ENCODE measurements around the gene CADPS.

CADPS gene

DNA sequence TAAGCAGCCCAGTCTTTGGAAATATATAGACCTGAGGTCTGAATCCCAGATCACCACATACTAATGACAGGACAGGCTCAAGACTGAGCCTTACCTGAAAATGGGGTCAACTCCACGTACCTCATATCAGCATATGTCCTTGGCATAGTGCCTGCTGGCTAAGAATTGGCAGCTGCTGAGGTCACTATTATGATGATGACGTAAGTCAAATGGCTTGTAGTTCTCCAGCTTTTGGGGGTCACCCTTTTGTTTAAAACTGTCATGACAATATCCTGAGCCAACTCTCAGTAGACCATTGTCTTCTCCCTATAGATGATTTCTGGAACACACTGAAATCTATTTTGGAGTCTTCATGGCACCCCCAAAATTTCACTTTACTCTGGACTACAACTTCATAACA is 16.8 kb upstream of the CADPS start:
- Histone ChIP-seq H3K36me3 (ENCODE audit: control insufficient read depth, insufficient read depth, low read length) (no peaks in the 10 kb centered on the region), H3K9ac (ENCODE audit: low read length) (no peak overlapping the region), H3K27me3 (ENCODE audit: control insufficient read depth, insufficient read depth, low read length) (no peaks in the 10 kb centered on the region), H3K4me1 (ENCODE audit: control insufficient read depth, insufficient read depth, low read length) (no peaks in the 10 kb centered on the region), H3K9me3 (ENCODE audit: control insufficient read depth, low read length) (no peaks in the 10 kb centered on the region), H3K4me3 (ENCODE audit: low read length) (no peak overlapping the region)

GRCh38 chr3:62888778-62889177 is 13.6 kb upstream of the CADPS start:
- Histone ChIP-seq H3K27me3 (ENCODE audit: control insufficient read depth, insufficient read depth, low read length) (no peaks in the 10 kb centered on the region), H3K4me1 (ENCODE audit: control insufficient read depth, insufficient read depth, low read length) (no peaks in the 10 kb centered on the region), H3K4me3 (ENCODE audit: low read length) (no peak overlapping the region), H3K36me3 (ENCODE audit: control insufficient read depth, insufficient read depth, low read length) (no peaks in the 10 kb centered on the region), H3K9me3 (ENCODE audit: control insufficient read depth, low read length) (no peaks in the 10 kb centered on the region), H3K9ac (ENCODE audit: low read length) (no peak overlapping the region)

- no peak overlapping the region for H3K9ac ChIP-seq (ENCODE audit: low read length)
- no peaks in the 10 kb centered on the region for H3K9me3 ChIP-seq (ENCODE audit: control insufficient read depth, low read length)
- H3K4me3 ChIP-seq (ENCODE audit: low read length): no peak overlapping the region
- H3K27me3 ChIP-seq (ENCODE audit: control insufficient read depth, insufficient read depth, low read length): no peaks in the 10 kb centered on the region
- H3K36me3 ChIP-seq (ENCODE audit: control insufficient read depth, insufficient read depth, low read length): no peaks in the 10 kb centered on the region
- H3K4me1 ChIP-seq (ENCODE audit: control insufficient read depth, insufficient read depth, low read length): no peaks in the 10 kb centered on the region
These were observed 13.0 kb upstream of the CADPS start for GRCh38 chr3:62888180-62888579.

DNA sequence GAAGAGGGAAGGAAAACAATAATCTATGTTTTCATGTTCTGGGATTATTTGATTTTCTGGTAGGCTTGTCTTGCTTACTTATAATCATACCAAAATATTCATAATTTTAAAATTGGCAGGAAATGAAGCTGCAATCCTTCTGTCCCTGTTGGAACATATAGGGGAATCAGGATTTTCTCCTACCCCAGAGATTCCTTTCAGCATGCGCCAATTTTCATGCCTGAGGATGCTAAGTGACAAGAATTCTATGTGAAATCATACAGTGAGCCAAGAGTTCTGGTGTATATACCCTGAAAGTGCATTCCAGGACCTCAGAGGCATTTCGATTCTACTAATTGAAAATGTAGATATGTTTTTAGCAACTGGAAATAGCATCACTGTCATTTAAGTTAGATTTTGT is 9.9 kb upstream of the CADPS start:
- Histone ChIP-seq H3K9ac (ENCODE audit: low read length) (no peak overlapping the region), H3K27me3 (ENCODE audit: control insufficient read depth, insufficient read depth, low read length) (no peaks in the 10 kb centered on the region), H3K36me3 (ENCODE audit: control insufficient read depth, insufficient read depth, low read length) (no peaks in the 10 kb centered on the region), H3K9me3 (ENCODE audit: control insufficient read depth, low read length) (no peaks in the 10 kb centered on the region), H3K4me3 (ENCODE audit: low read length) (no peak overlapping the region), H3K4me1 (ENCODE audit: control insufficient read depth, insufficient read depth, low read length) (no peaks in the 10 kb centered on the region)

- Histone ChIP-seq H3K27me3 (ENCODE audit: control insufficient read depth, insufficient read depth, low read length) (no peaks in the 10 kb centered on the region), H3K4me1 (ENCODE audit: control insufficient read depth, insufficient read depth, low read length) (no peaks in the 10 kb centered on the region), H3K9ac (ENCODE audit: low read length) (no peak overlapping the region), H3K36me3 (ENCODE audit: control insufficient read depth, insufficient read depth, low read length) (no peaks in the 10 kb centered on the region), H3K4me3 (ENCODE audit: low read length) (no peak overlapping the region), H3K9me3 (ENCODE audit: control insufficient read depth, low read length) (no peaks in the 10 kb centered on the region)
These were observed 9.1 kb upstream of the CADPS start for GRCh38 chr3:62884096-62884870.

- Histone ChIP-seq H3K36me3 (ENCODE audit: control insufficient read depth, insufficient read depth, low read length) (no peaks in the 10 kb centered on the region), H3K4me1 (ENCODE audit: control insufficient read depth, insufficient read depth, low read length) (no peaks in the 10 kb centered on the region), H3K9ac (ENCODE audit: low read length) (no peak overlapping the region)
These were observed 7.5 kb upstream of the CADPS start for GRCh38 chr3:62882676-62883200.

DNA sequence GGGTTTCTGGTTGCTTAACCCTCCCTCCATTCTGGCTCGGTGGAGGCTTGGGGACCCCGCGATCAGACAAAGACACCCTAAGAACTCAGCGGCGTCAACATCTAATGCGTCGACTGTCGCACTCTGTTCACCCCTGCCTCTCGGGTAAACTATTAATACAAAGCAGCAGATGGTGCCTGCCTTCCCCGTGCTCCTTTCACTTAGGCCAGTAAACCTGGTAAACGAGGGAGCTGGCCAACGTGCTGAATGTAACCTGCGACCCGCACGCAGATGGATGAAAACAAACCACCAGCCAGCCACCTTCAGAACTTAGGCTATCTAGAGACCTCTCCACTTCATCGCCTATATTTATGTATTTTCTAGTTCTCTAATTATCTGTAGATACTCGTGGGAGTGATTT is 848 bp upstream of the CADPS start:
- Histone ChIP-seq H3K4me3 (ENCODE audit: low read length) (no peak overlapping the region), H3K4me1 (ENCODE audit: control insufficient read depth, insufficient read depth, low read length) (peaks cover 5% of the 10 kb centered on the region), H3K9me3 (ENCODE audit: control insufficient read depth, low read length) (no peaks in the 10 kb centered on the region), H3K27me3 (ENCODE audit: control insufficient read depth, insufficient read depth, low read length) (peaks cover 25% of the 10 kb centered on the region), H3K9ac (ENCODE audit: low read length) (no peak overlapping the region), H3K36me3 (ENCODE audit: control insufficient read depth, insufficient read depth, low read length) (no peaks in the 10 kb centered on the region)

More at GRCh38 chr3:62882676-62883200, 7.5 kb upstream of the CADPS start:
- no peak overlapping the region for H3K4me3 ChIP-seq (ENCODE audit: low read length)
- H3K9me3 ChIP-seq (ENCODE audit: control insufficient read depth, low read length): no peaks in the 10 kb centered on the region
- H3K27me3 ChIP-seq (ENCODE audit: control insufficient read depth, insufficient read depth, low read length): no peaks in the 10 kb centered on the region

GRCh38 chr3:62875558-62876002 is 364 bp upstream of the CADPS start:
- H3K4me3 ChIP-seq (ENCODE audit: low read length): no peak overlapping the region
- no peak overlapping the region for H3K9ac ChIP-seq (ENCODE audit: low read length)
- no peaks in the 10 kb centered on the region for H3K36me3 ChIP-seq (ENCODE audit: control insufficient read depth, insufficient read depth, low read length)
- H3K27me3 ChIP-seq (ENCODE audit: control insufficient read depth, insufficient read depth, low read length): peaks cover 25% of the 10 kb centered on the region
- H3K4me1 ChIP-seq (ENCODE audit: control insufficient read depth, insufficient read depth, low read length): peaks cover 5% of the 10 kb centered on the region
- no peaks in the 10 kb centered on the region for H3K9me3 ChIP-seq (ENCODE audit: control insufficient read depth, low read length)

DNA sequence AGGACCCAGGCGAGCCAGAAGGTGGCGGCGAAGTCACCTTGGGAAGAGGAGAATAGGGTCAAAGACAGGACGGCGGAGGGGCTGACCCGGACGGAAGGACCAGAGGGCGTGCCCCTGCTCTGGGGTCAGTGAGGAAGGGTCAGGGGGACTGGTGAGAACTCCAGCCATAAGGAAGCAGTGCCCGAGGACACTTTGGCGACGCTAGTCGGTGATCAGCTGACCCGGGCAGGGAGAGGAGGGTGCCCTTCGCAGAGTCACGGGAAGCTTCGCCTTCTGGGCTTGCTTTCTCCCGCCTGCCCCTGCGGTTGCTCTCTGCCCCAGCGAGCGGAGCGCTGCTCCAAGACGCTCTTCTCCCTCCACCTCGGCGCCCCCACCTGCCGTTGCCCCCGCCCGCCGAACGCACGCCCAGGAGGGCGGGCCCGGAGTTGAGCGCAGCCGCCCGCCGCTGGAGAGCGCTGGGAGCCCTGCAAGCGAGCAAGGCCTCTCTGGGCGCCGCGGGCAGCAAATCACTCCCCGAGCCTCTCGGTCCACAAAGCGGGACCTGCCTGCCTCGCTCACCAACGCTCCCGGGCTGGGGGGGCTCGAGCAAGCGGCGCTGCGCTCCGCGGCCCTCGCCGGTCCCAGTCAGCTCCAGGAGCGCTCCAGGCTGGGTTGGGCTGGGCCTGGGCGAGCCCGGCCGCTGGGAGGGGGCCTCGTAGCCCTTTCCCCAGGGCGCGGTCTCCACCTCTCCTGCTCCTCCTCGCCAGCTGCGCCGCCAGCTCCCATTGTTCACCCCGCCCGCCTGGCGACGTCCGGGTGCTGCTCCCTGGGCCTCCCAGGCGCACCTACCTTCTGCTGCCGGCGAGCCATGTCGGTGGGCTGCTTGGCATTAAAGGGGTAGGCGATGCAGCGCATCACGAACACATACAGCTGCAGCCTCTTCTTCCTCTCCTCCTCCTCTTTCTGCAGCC is 1.2 kb downstream of the CADPS start:
- H3K9ac ChIP-seq (ENCODE audit: low read length): peak overlapping the region; percentile 47
- H3K9me3 ChIP-seq (ENCODE audit: control insufficient read depth, low read length): no peaks in the 10 kb centered on the region
- peaks cover 25% of the 10 kb centered on the region for H3K27me3 ChIP-seq (ENCODE audit: control insufficient read depth, insufficient read depth, low read length)
- no peaks in the 10 kb centered on the region for H3K36me3 ChIP-seq (ENCODE audit: control insufficient read depth, insufficient read depth, low read length)
- no peak overlapping the region for H3K4me3 ChIP-seq (ENCODE audit: low read length)
- peaks cover 5% of the 10 kb centered on the region for H3K4me1 ChIP-seq (ENCODE audit: control insufficient read depth, insufficient read depth, low read length)

GRCh38 chr3:62873451-62873760 is 1.8 kb downstream of the CADPS start:
- Histone ChIP-seq H3K9ac (ENCODE audit: low read length) (no peak overlapping the region), H3K4me3 (ENCODE audit: low read length) (no peak overlapping the region), H3K36me3 (ENCODE audit: control insufficient read depth, insufficient read depth, low read length) (no peaks in the 10 kb centered on the region), H3K4me1 (ENCODE audit: control insufficient read depth, insufficient read depth, low read length) (peaks cover 5% of the 10 kb centered on the region), H3K27me3 (ENCODE audit: control insufficient read depth, insufficient read depth, low read length) (peaks cover 25% of the 10 kb centered on the region), H3K9me3 (ENCODE audit: control insufficient read depth, low read length) (no peaks in the 10 kb centered on the region)

- H3K9ac ChIP-seq (ENCODE audit: low read length): no peak overlapping the region
- peaks cover 25% of the 10 kb centered on the region for H3K27me3 ChIP-seq (ENCODE audit: control insufficient read depth, insufficient read depth, low read length)
- no peaks in the 10 kb centered on the region for H3K9me3 ChIP-seq (ENCODE audit: control insufficient read depth, low read length)
- no peak overlapping the region for H3K4me3 ChIP-seq (ENCODE audit: low read length)
- no peaks in the 10 kb centered on the region for H3K36me3 ChIP-seq (ENCODE audit: control insufficient read depth, insufficient read depth, low read length)
- H3K4me1 ChIP-seq (ENCODE audit: control insufficient read depth, insufficient read depth, low read length): peaks cover 5% of the 10 kb centered on the region
These were observed 2.9 kb downstream of the CADPS start for GRCh38 chr3:62872318-62872717.

GRCh38 chr3:62870321-62870720 is 4.9 kb downstream of the CADPS start:
- H3K27me3 ChIP-seq (ENCODE audit: control insufficient read depth, insufficient read depth, low read length): peaks cover 15% of the 10 kb centered on the region
- no peak overlapping the region for H3K9ac ChIP-seq (ENCODE audit: low read length)

More at GRCh38 chr3:62870321-62870720, 4.9 kb downstream of the CADPS start:
- Histone ChIP-seq H3K9me3 (ENCODE audit: control insufficient read depth, low read length) (no peaks in the 10 kb centered on the region), H3K4me3 (ENCODE audit: low read length) (no peak overlapping the region), H3K36me3 (ENCODE audit: control insufficient read depth, insufficient read depth, low read length) (no peaks in the 10 kb centered on the region), H3K4me1 (ENCODE audit: control insufficient read depth, insufficient read depth, low read length) (peaks cover 5% of the 10 kb centered on the region)

Data from mucosa of stomach (tissue), 1 donor.